HepG2 (cell line): ENCODE measurements around the gene MRRF. TPM values are rescaled to one million over a fixed set of nuclear protein-coding genes. Genes with fewer than 3 reads are reported as not detected.

Experiments used
- ATAC-seq: fragments of 200-7000 bp; cut with Tn5 transposase; 3 replicates; pipeline ENCODE4 v1.9.1; 2020; ENCODE audit warnings: mild to moderate bottlenecking, moderate library complexity
- BruUV-seq: library from RNA; stranded (reverse); fragments of 400-500 nt; replicated peaks from 2 replicates; lab custom pipeline; 2021; lab: Mats Ljungman, UMichigan
- CTCF ChIA-PET: fragments of 300-600 bp; formaldehyde crosslinking; extraction: SDS; loops from one replicate; lab custom pipeline; 2021; ENCODE audit warnings: low total read pairs, inconsistent platforms, low intra/inter-chr PET ratio; lab: Yijun Ruan, JAX
- POLR2A ChIA-PET: fragments of 350-600 bp; sonication (Branson Sonifier 250); formaldehyde crosslinking; loops from one replicate; lab custom pipeline; 2020; ENCODE audit warnings: antibody characterized with exemption, inconsistent platforms; lab: Yijun Ruan, JAX
- DNase-seq: peaks from one replicate; pipeline ENCODE4 v3.0.0-alpha.2; 2015; ENCODE audit warnings: low spot score
- FAIRE-seq: peaks from 3 replicates; lab custom pipeline; 2011; peaks lifted over from hg19 to GRCh38; lab: Jason Lieb, UNC
- H2AFZ ChIP-seq: one replicate; pipeline ENCODE4 v1.6.1; 2011; ENCODE audit warnings: low read length, inconsistent platforms
- H3K27ac ChIP-seq: fragments of 300-600 bp; 3 replicates; pipeline ENCODE4 v1.8.0; 2011; ENCODE audit warnings: mixed run types, mild to moderate bottlenecking, mixed read lengths, low read length, inconsistent platforms; ENCODE audit not compliant: insufficient read depth; ENCODE audit errors: extremely low read length
- H3K27me3 ChIP-seq, 2 experiments: fragments of 200-600 bp in 1 of 2; 2 replicates in 1 of 2; 3 replicates in 1 of 2; pipeline versions ENCODE4 v1.6.0 to v1.8.0; 2011; ENCODE audit warnings: low read length in 2 of 2, mild to moderate bottlenecking in 2 of 2, moderate library complexity in 2 of 2, inconsistent platforms in 1 of 2; ENCODE audit not compliant: insufficient read depth in 2 of 2, control insufficient read depth in 1 of 2
- H3K36me3 ChIP-seq, 2 experiments: fragments of 200-600 bp in 1 of 2; replicated peaks in 1 of 2; 2 replicates in 1 of 2; 3 replicates in 1 of 2; pipeline versions ENCODE4 v1.5.1 to v1.8.0; 2011; ENCODE audit warnings: low read length in 2 of 2, inconsistent platforms in 1 of 2; ENCODE audit not compliant: insufficient read depth in 2 of 2, control insufficient read depth in 1 of 2
- H3K4me1 ChIP-seq: 2 replicates; pipeline ENCODE4 v1.5.1; 2012; ENCODE audit warnings: low read length, inconsistent platforms; ENCODE audit not compliant: insufficient read depth
- H3K4me2 ChIP-seq: 2 replicates; pipeline ENCODE4 v1.6.0; 2011; ENCODE audit warnings: low read depth, low read length, inconsistent platforms
- H3K4me3 ChIP-seq, 3 experiments: fragments of 200-600 bp in 1 of 3; sonication (generic), shearing (Covaris generic) in 1 of 3; replicated peaks in 1 of 3; 2 replicates each; pipeline ENCODE4 v1.5.1; 2011 to 2016; ENCODE audit warnings: low read length in 3 of 3, inconsistent platforms in 2 of 3, low read depth in 2 of 3, mild to moderate bottlenecking in 2 of 3, control low read depth in 1 of 3, mixed read lengths in 1 of 3; ENCODE audit not compliant: insufficient read depth in 1 of 3
- H3K79me2 ChIP-seq: one replicate; pipeline ENCODE4 v1.6.1; 2011; ENCODE audit warnings: low read length, inconsistent platforms; ENCODE audit not compliant: insufficient read depth
- H3K9ac ChIP-seq: 2 replicates; pipeline ENCODE4 v1.6.0; 2011; ENCODE audit warnings: mild to moderate bottlenecking, low read depth, low read length, inconsistent platforms; ENCODE audit not compliant: insufficient read depth
- H3K9me3 ChIP-seq: 2 replicates; pipeline ENCODE4 v1.5.1; 2012; ENCODE audit warnings: mild to moderate bottlenecking, low read length
- H4K20me1 ChIP-seq: 2 replicates; pipeline ENCODE4 v1.6.0; 2011; ENCODE audit warnings: inconsistent platforms, mild to moderate bottlenecking, low read length, moderate library complexity; ENCODE audit not compliant: insufficient read depth
- DPF2 ChIP-seq: sonication (generic); formaldehyde crosslinking; IDR thresholded peaks from 2 replicates; pipeline ENCODE4 v1.4.0; 2020; ENCODE audit warnings: mild to moderate bottlenecking, low read depth, missing genetic modification reagents, borderline replicate concordance
- MXI1 ChIP-seq: IDR thresholded peaks from 3 replicates; pipeline ENCODE4 v1.6.1; 2012; ENCODE audit warnings: low read depth, low read length, inconsistent platforms, borderline replicate concordance
- POLR2A ChIP-seq, 2 experiments: IDR thresholded peaks; 2 replicates each; pipeline ENCODE4 v1.6.1; 2011; ENCODE audit warnings: low read depth in 2 of 2, low read length in 2 of 2, mild to moderate bottlenecking in 1 of 2, moderate library complexity in 1 of 2; ENCODE audit not compliant: insufficient read depth in 1 of 2
- RBAK ChIP-seq: sonication (generic); formaldehyde crosslinking; IDR thresholded peaks from 2 replicates; pipeline ENCODE4 v1.5.1; 2020; ENCODE audit warnings: mild to moderate bottlenecking, missing genetic modification reagents
- SCMH1 ChIP-seq: sonication (generic); formaldehyde crosslinking; IDR thresholded peaks from 2 replicates; pipeline ENCODE4 v1.9.0; 2021; ENCODE audit warnings: missing genetic modification reagents, mild to moderate bottlenecking, borderline replicate concordance
- ZBTB21 ChIP-seq: sonication (generic); formaldehyde crosslinking; IDR thresholded peaks from 2 replicates; pipeline ENCODE4 v1.4.0; 2020; ENCODE audit warnings: missing genetic modification reagents
- ZNF549 ChIP-seq: sonication (generic); formaldehyde crosslinking; IDR thresholded peaks from 2 replicates; pipeline ENCODE4 v1.5.0; 2020; ENCODE audit warnings: missing genetic modification reagents
- ZNF629 ChIP-seq: sonication (generic); formaldehyde crosslinking; conservative IDR thresholded peaks from 2 replicates; pipeline ENCODE4 v1.5.0; 2020; ENCODE audit warnings: missing genetic modification reagents
- WGBS: methylation state at CpG from one replicate; pipeline ENCODE4 v1.1.6; 2017; ENCODE audit warnings: low lambda C conversion rate; 5-methylcytosine and 5-hydroxymethylcytosine counted together
- in situ Hi-C: cut with HindIII; loops from 2 replicates; pipeline ENCODE4 v1.10.0; 2017; ENCODE audit warnings: low pct_unique_long_range_greater_than_20kb; ENCODE audit not compliant: extremely low pct_ligation_motif_present
- intact Hi-C: fragments of 100-400 bp; cut with micrococcal nuclease; formaldehyde crosslinking; loops from one replicate; pipeline ENCODE4 v1.10.0; 2022; ENCODE audit not compliant: unreplicated experiment
- polyA plus RNA-seq, 8 experiments: library from polyadenylated mRNA; depleted of rRNA in 3 of 8; stranded (reverse) in 7 of 8; unstranded in 1 of 8; fragments of >200 nt; fragmentation: Illumina TruSeq in 4 of 8; extraction: Trizol in 4 of 8; gene quantifications; 2 replicates each; pipeline versions ENCODE4 v1.2.1 to v1.2.3, GENCODE V29; 2011 to 2016; ENCODE audit warnings: low read depth in 4 of 8, missing spikeins in 1 of 8, mixed read lengths in 1 of 8; ENCODE audit not compliant: insufficient read depth in 1 of 8
- total RNA-seq, 5 experiments: library from RNA; depleted of rRNA; stranded (reverse); fragments of >200 nt; fragmentation: Illumina TruSeq; extraction: Trizol; gene quantifications; 2 replicates each; pipeline ENCODE4 v1.2.3, GENCODE V29; 2016; ENCODE audit warnings: low read depth in 1 of 5
- TF ChIP-seq, protein P1 (sequence below): sonication (generic); formaldehyde crosslinking; IDR thresholded peaks from 2 replicates; pipeline ENCODE4 v1.4.0; 2020; ENCODE audit warnings: missing genetic modification reagents
- TF ChIP-seq, protein P2 (sequence below): sonication (generic); formaldehyde crosslinking; IDR thresholded peaks from 2 replicates; pipeline ENCODE4 v1.5.0; 2020; ENCODE audit warnings: missing genetic modification reagents

MRRF gene
- total and polyA plus RNA-seq, 2 of the 13 experiments (the other 11 are each of a cell fraction or from before 2014, with no cell fraction given) = 37.3 to 44.3 TPM

DNA sequence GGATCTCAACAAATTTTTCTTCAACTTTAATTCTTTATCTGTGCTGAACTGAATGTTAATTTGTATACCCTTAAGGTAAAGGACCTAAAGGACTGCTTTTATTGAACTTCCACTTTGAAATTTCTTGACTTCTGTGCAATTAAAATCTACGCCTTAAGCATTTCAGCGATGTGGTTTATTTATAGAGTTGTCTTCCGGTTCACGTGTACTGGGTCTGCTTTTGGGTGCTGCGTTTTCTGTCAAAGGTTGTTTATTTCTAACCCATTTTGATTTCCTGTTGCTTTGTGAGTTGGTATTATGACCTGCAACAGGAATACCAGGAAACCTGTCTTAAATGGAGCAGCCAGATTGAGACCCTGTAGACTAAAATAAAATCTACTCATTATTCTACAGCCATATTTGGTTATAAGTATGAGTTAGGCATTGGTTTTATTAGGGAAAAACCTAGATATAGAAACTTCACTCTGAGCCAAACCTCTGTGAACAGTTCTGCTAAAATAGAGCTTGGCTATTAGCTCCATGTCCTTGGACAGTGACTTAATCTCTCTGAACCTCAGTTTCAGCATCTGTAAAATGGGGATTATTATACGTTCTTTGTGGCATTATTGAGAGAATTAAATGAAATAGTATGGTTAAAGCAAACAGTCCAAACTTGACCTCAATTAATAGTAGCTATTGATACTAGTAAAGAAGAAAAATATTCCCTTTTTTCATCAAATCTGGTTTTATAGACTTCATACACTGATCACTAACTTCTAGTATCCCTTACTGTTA is 3.5 kb downstream of the MRRF start:
- no peaks in the 10 kb centered on the region for H4K20me1 ChIP-seq
- peak; percentile 83 for TF ChIP-seq ZNF629 (CRISPR knock-in tag)
- no peak for TF ChIP-seq DPF2 (CRISPR knock-in tag)
- ATAC-seq = no peak
- no peak overlapping the region for H3K9ac ChIP-seq
- no peaks in the 10 kb centered on the region; a peak in 1 of 5 replicates for H3K27me3 ChIP-seq
- in situ Hi-C loops = no loop called here
- H3K4me3 ChIP-seq = no peak overlapping the region
- FAIRE-seq = no peak
- H3K9me3 ChIP-seq = no peaks in the 10 kb centered on the region
- no peak overlapping the region for H3K27ac ChIP-seq
- H3K79me2 ChIP-seq = peaks cover 35% of the 10 kb centered on the region
- POLR2A ChIA-PET = no interaction called here
- H3K36me3 ChIP-seq = peaks cover 0 to 13% of the 10 kb centered on the region in 2 experiments; a peak in 3 of 5 replicates
- H3K4me2 ChIP-seq = no peak overlapping the region
- BruUV-seq = no TSS peak
- intact Hi-C loops = loop anchor here (5.0 kb wide), 1 partner anchor 79 kb away; no protein-coding TSS in a partner anchor
- CTCF ChIA-PET = no interaction called here
- DNase-seq = no peak
- H3K4me1 ChIP-seq = peaks cover 20% of the 10 kb centered on the region
- 95% methylated on average over 6 of the region's 6 CpGs for WGBS
- H2AFZ ChIP-seq = no peak overlapping the region

DNA sequence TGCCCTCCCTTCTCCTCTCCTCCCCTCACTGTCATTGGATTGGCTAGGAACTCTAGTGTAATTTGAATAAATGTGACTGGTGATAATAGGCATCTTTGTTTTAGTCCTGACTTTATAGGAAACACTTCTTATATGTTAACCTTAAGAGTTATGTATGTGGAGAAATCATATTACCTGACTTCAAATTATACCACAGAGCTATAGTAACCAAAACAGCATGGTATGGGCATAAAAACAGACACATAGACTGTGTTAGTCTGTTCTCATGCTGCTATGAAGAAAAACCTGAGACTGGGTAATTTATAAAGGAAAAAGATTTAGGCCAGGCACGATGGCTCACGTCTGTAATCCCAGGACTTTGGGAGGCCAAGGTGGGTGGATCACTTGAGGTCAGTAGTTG is 9.4 kb downstream of the MRRF start:
- no peak for DNase-seq
- no TSS peak for BruUV-seq
- H3K27ac ChIP-seq = no peak overlapping the region
- intact Hi-C loops = no loop called here
- H3K4me1 ChIP-seq = peaks cover 14% of the 10 kb centered on the region
- FAIRE-seq = no peak
- ATAC-seq = no peak
- H3K79me2 ChIP-seq = peaks cover 10% of the 10 kb centered on the region
- ChIA-PET CTCF (no interaction called here), POLR2A (no interaction called here)
- no peak overlapping the region for H3K4me3 ChIP-seq
- in situ Hi-C loops = no loop called here
- peaks cover 4% of the 10 kb centered on the region; the same call in 1 of the 2 replicates for H3K9me3 ChIP-seq
- H3K36me3 ChIP-seq = peaks cover 1 to 18% of the 10 kb centered on the region in 2 experiments; a peak in 4 of 5 replicates
- H4K20me1 ChIP-seq = no peaks in the 10 kb centered on the region
- no peak overlapping the region for H2AFZ ChIP-seq
- WGBS = 88% methylated on average over 2 of the region's 2 CpGs
- H3K27me3 ChIP-seq = no peaks in the 10 kb centered on the region
- TF ChIP-seq POLR2A (IDR thresholded peaks at IDR 0.05; ENCODE audit: insufficient read depth in 1 of 2, low read depth in 2 of 2, low read length in 2 of 2) (no peak), ZBTB21 (CRISPR knock-in tag) (no peak), ZNF549 (no peak), RBAK (CRISPR knock-in tag) (no peak), SCMH1 (CRISPR knock-in tag) (no peak), MXI1 (no peak)
- TF ChIP-seq, protein P1, sequence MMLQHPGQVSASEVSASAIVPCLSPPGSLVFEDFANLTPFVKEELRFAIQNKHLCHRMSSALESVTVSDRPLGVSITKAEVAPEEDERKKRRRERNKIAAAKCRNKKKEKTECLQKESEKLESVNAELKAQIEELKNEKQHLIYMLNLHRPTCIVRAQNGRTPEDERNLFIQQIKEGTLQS = no peak
- TF ChIP-seq, protein P2, sequence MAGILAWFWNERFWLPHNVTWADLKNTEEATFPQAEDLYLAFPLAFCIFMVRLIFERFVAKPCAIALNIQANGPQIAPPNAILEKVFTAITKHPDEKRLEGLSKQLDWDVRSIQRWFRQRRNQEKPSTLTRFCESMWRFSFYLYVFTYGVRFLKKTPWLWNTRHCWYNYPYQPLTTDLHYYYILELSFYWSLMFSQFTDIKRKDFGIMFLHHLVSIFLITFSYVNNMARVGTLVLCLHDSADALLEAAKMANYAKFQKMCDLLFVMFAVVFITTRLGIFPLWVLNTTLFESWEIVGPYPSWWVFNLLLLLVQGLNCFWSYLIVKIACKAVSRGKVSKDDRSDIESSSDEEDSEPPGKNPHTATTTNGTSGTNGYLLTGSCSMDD (CRISPR knock-in tag) = no peak
- no peak overlapping the region for H3K4me2 ChIP-seq
- no peak overlapping the region for H3K9ac ChIP-seq
